IPS-15b (cell line): Measurements from ENCODE around the gene MCUB.

Source experiments
- H3K27me3 ChIP-seq: one replicate; pipeline ENCODE4 v1.6.1; 2013; ENCODE audit warnings: low read length; ENCODE audit not compliant: control insufficient read depth, insufficient read depth
- H3K36me3 ChIP-seq: one replicate; pipeline ENCODE4 v1.6.1; 2013; ENCODE audit warnings: low read length; ENCODE audit not compliant: control insufficient read depth, insufficient read depth
- H3K4me1 ChIP-seq: one replicate; pipeline ENCODE4 v1.6.1; 2013; ENCODE audit warnings: mild to moderate bottlenecking, low read length; ENCODE audit not compliant: control insufficient read depth, insufficient read depth
- H3K4me3 ChIP-seq: one replicate; pipeline ENCODE4 v1.5.1; 2013; ENCODE audit warnings: low read depth, low read length
- H3K9ac ChIP-seq: one replicate; pipeline ENCODE4 v1.6.1; 2013; ENCODE audit warnings: low read depth, mild to moderate bottlenecking, low read length
- H3K9me3 ChIP-seq: one replicate; pipeline ENCODE4 v1.6.1; 2013; ENCODE audit warnings: mild to moderate bottlenecking, low read length; ENCODE audit not compliant: control insufficient read depth, insufficient read depth

The MCUB gene

GRCh38 chr4:109609431-109609830, 49.4 kb downstream of the MCUB start:
- Histone ChIP-seq H3K9ac (no peak overlapping the region), H3K4me1 (no peaks in the 10 kb centered on the region), H3K4me3 (no peak overlapping the region), H3K36me3 (no peaks in the 10 kb centered on the region), H3K27me3 (no peaks in the 10 kb centered on the region), H3K9me3 (no peaks in the 10 kb centered on the region)

DNA sequence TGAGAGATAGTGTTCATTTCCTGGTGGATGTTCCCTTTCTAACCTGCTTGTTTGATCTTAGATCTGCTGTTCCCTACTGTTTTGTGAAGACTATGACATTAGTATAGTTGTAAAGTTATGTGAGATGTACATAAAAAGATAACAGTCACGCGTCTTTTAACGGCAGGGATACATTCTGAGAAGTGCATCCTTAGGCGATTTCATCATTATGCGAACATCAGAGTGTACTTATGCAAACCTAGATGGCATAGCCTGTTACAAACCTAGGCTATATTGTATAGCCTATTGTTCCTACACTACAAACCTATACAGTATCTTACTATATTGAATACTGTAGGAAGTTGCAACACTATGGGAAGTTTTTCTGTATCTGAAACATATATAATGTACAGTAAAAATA, 50.4 kb downstream of the MCUB start:
- Histone ChIP-seq H3K4me3 (no peak overlapping the region), H3K9me3 (no peaks in the 10 kb centered on the region), H3K36me3 (no peaks in the 10 kb centered on the region), H3K9ac (no peak overlapping the region), H3K4me1 (no peaks in the 10 kb centered on the region), H3K27me3 (no peaks in the 10 kb centered on the region)

GRCh38 chr4:109611045-109611646, 51.1 kb downstream of the MCUB start:
- Histone ChIP-seq H3K27me3 (no peaks in the 10 kb centered on the region), H3K9ac (no peak overlapping the region), H3K36me3 (no peaks in the 10 kb centered on the region), H3K4me1 (no peaks in the 10 kb centered on the region), H3K4me3 (no peak overlapping the region), H3K9me3 (no peaks in the 10 kb centered on the region)

DNA sequence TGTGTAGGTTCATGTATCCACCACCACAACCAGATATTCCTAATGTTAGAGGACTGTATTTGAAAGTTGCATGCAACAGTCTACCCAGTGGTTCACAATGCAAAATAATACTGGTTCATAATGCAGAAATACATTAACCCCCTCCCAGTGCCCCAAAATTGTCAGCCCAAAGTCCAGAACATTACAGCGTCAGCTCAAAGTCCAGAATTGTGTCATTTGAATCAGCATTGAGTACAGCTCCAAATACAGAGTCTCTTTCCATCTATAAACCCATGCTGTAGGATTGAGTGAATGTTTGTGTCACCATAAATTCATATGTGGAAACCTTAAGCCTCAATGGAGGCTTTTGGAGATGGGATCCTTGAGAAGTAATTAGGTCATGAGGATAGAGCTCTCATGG, 54.0 kb downstream of the MCUB start:
- Histone ChIP-seq H3K27me3 (no peaks in the 10 kb centered on the region), H3K4me3 (no peak overlapping the region), H3K9me3 (no peaks in the 10 kb centered on the region), H3K4me1 (peaks cover 7% of the 10 kb centered on the region), H3K9ac (no peak overlapping the region), H3K36me3 (no peaks in the 10 kb centered on the region)

DNA sequence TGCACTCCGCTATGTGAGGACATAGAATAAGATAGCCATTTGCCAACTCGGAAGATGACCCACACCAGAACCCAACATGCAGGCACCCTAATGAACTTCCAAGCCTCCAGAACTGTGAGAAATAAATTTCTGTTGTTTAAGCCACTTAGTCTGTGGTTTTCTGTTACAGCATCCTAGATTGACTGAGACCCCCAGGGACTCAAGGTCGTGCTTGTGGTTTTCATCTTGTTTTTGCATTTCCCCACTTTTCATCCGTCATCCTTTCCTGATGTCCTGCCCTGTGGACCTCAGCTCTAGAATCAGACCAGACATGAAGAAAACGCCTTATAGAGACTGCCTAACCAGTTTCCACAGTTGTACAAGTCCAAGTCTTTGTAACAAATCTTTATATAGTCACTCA, 54.4 kb downstream of the MCUB start:
- H3K4me3 ChIP-seq: no peak overlapping the region
- H3K4me1 ChIP-seq: peaks cover 7% of the 10 kb centered on the region
- H3K36me3 ChIP-seq: no peaks in the 10 kb centered on the region
- H3K27me3 ChIP-seq: no peaks in the 10 kb centered on the region
- H3K9me3 ChIP-seq: no peaks in the 10 kb centered on the region
- no peak overlapping the region for H3K9ac ChIP-seq

GRCh38 chr4:109615742-109616141, 55.7 kb downstream of the MCUB start:
- Histone ChIP-seq H3K4me3 (no peak overlapping the region), H3K9me3 (no peaks in the 10 kb centered on the region), H3K4me1 (peaks cover 7% of the 10 kb centered on the region), H3K9ac (no peak overlapping the region), H3K36me3 (no peaks in the 10 kb centered on the region), H3K27me3 (no peaks in the 10 kb centered on the region)

- H3K27me3 ChIP-seq: no peaks in the 10 kb centered on the region
- H3K4me1 ChIP-seq: peaks cover 7% of the 10 kb centered on the region
- H3K36me3 ChIP-seq: no peaks in the 10 kb centered on the region
- no peak overlapping the region for H3K4me3 ChIP-seq
- H3K9me3 ChIP-seq: no peaks in the 10 kb centered on the region
- H3K9ac ChIP-seq: no peak overlapping the region
These were observed 56.2 kb downstream of the MCUB start for GRCh38 chr4:109616243-109616642.

DNA sequence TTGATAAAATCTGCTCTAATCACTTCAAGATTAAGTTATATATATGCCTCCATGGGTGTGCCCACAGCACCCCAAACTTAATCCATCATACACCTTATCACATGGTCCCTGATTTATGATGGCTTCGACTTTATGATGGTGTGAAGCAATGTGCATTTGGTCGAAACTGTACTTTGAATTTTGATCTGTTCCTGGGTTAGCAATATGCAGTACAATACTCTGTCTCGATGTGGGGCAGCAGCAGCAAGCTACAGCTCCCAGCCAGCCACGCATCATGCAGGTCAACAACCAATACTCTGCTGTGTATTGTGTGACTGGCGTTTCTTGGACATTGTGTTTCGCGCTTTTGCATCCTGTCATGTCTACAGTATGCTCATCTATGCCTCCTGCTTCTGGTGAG, 62.6 kb downstream of the MCUB start:
- Histone ChIP-seq H3K4me1 (no peaks in the 10 kb centered on the region), H3K27me3 (no peaks in the 10 kb centered on the region), H3K9ac (no peak overlapping the region), H3K4me3 (no peak overlapping the region), H3K9me3 (no peaks in the 10 kb centered on the region), H3K36me3 (no peaks in the 10 kb centered on the region)

GRCh38 chr4:109624536-109624935, 64.5 kb downstream of the MCUB start:
- H3K4me3 ChIP-seq: no peak overlapping the region
- no peaks in the 10 kb centered on the region for H3K36me3 ChIP-seq
- no peaks in the 10 kb centered on the region for H3K27me3 ChIP-seq
- no peaks in the 10 kb centered on the region for H3K4me1 ChIP-seq
- H3K9ac ChIP-seq: no peak overlapping the region
- H3K9me3 ChIP-seq: no peaks in the 10 kb centered on the region

DNA sequence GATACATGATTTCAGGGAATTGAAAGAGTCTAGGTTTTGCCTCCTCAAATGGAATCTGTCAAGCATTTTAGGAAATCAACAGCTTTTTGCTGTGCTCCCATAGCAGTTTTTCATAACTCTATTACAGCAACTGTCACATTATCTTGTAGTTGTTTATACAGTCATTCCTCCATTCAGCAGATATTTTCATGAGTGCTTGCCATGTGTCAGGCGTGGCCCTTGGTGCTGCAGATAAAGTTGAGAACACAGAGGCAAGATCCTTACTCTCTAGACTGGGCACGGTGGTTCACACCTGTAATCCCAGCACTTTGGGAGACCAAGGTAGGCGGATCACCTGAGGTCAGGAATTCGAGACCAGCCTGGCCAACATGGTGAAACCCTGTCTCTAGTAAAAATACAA, 67.3 kb downstream of the MCUB start:
- no peaks in the 10 kb centered on the region for H3K9me3 ChIP-seq
- H3K4me3 ChIP-seq: no peak overlapping the region
- H3K4me1 ChIP-seq: peaks cover 5% of the 10 kb centered on the region
- no peak overlapping the region for H3K9ac ChIP-seq
- no peaks in the 10 kb centered on the region for H3K36me3 ChIP-seq
- no peaks in the 10 kb centered on the region for H3K27me3 ChIP-seq

- Histone ChIP-seq H3K4me1 (peaks cover 5% of the 10 kb centered on the region), H3K36me3 (no peaks in the 10 kb centered on the region), H3K27me3 (no peaks in the 10 kb centered on the region), H3K4me3 (no peak overlapping the region), H3K9ac (no peak overlapping the region), H3K9me3 (no peaks in the 10 kb centered on the region)
These were observed 69.7 kb downstream of the MCUB start for GRCh38 chr4:109629775-109630174.

DNA sequence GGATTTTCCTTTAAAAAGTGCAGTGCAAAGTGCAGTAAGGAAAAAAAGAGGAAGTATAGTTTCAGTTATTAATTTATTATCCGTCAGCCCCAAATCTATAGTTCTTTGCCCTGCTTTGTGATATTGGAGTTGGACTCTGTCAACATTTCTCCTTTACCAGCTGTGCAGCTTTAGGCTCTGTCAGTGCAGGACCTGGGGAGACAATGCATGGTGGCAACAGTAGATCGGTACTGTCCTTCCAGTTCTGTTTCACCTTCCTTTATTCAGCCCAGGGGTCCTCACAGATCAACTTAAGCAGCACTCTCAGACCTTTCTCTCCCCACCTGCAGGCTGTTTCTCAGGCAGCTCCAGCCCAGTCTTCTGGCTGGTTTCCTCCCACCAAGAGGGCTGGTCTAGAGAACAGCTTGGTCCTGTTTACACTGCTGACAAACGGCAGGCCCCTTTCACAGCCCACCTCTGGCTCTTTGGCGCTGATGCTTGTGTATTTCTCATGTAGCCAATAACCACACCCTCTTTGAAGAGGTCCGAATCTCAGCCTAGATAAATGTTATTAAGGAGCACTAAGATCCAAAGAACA, 71.6 kb downstream of the MCUB start:
- H3K4me3 ChIP-seq: no peak overlapping the region
- peaks cover 5% of the 10 kb centered on the region for H3K4me1 ChIP-seq

More for the DNA sequence above, 71.6 kb downstream of the MCUB start:
- H3K9ac ChIP-seq: no peak overlapping the region
- H3K36me3 ChIP-seq: no peaks in the 10 kb centered on the region
- no peaks in the 10 kb centered on the region for H3K27me3 ChIP-seq
- H3K9me3 ChIP-seq: no peaks in the 10 kb centered on the region
